Mesendoderm (in vitro differentiated cells): Measurements from ENCODE around the gene GADD45B.
"Not testable (repeated sequence)": the region's sequence is repeated elsewhere in the genome, so short reads cannot be mapped to it uniquely, and the experiment has no call there.

Source experiments
- DNase-seq: peaks from one replicate; pipeline ENCODE4 v3.0.0; 2013
- H2AK5ac ChIP-seq: 2 replicates; pipeline ENCODE4 v1.6.1; 2013; ENCODE audit warnings: low read length, inconsistent platforms
- H2BK120ac ChIP-seq: 2 replicates; pipeline ENCODE4 v1.6.1; 2013; ENCODE audit warnings: low read depth, mild to moderate bottlenecking, low read length, moderate library complexity, mixed read lengths
- H2BK15ac ChIP-seq: replicated peaks from 2 replicates; pipeline ENCODE4 v1.6.1; 2013; ENCODE audit warnings: low read depth, mild to moderate bottlenecking, moderate library complexity
- H2BK5ac ChIP-seq: 2 replicates; pipeline ENCODE4 v1.6.1; 2013; ENCODE audit warnings: low read length, inconsistent platforms
- H3K18ac ChIP-seq: 2 replicates; pipeline ENCODE4 v1.6.1; 2013; ENCODE audit warnings: mild to moderate bottlenecking, low read length, mixed read lengths
- H3K23ac ChIP-seq: one replicate; pipeline ENCODE4 v1.6.1; 2013; ENCODE audit warnings: low read length
- H3K27ac ChIP-seq: 2 replicates; pipeline ENCODE4 v1.5.1; 2013; ENCODE audit warnings: low read depth, mild to moderate bottlenecking, inconsistent platforms, low read length, moderate library complexity
- H3K27me3 ChIP-seq: 2 replicates; pipeline ENCODE4 v1.6.1; 2013; ENCODE audit warnings: low read length, control low read depth, mild to moderate bottlenecking, inconsistent platforms; ENCODE audit not compliant: insufficient read depth, poor library complexity
- H3K36me3 ChIP-seq: 2 replicates; pipeline ENCODE4 v1.6.1; 2013; ENCODE audit warnings: low read length, inconsistent platforms; ENCODE audit not compliant: control insufficient read depth, insufficient read depth
- H3K4ac ChIP-seq: one replicate; pipeline ENCODE4 v1.6.1; 2013; ENCODE audit warnings: low read depth, mild to moderate bottlenecking, low read length, moderate library complexity
- H3K4me1 ChIP-seq: 2 replicates; pipeline ENCODE4 v1.6.1; 2013; ENCODE audit warnings: low read depth, low read length, inconsistent platforms; ENCODE audit not compliant: control insufficient read depth
- H3K4me2 ChIP-seq: 2 replicates; pipeline ENCODE4 v1.6.1; 2013; ENCODE audit warnings: low read length
- H3K4me3 ChIP-seq: 2 replicates; pipeline ENCODE4 v1.5.1; 2013; ENCODE audit warnings: mild to moderate bottlenecking, low read length
- H3K56ac ChIP-seq: one replicate; pipeline ENCODE4 v1.6.1; 2013; ENCODE audit warnings: low read length
- H3K79me1 ChIP-seq: 2 replicates; pipeline ENCODE4 v1.6.1; 2013; ENCODE audit warnings: low read length, inconsistent platforms
- H3K79me2 ChIP-seq: 2 replicates; pipeline ENCODE4 v1.6.1; 2013; ENCODE audit warnings: mild to moderate bottlenecking, low read length; ENCODE audit not compliant: control insufficient read depth, insufficient read depth
- H3K9ac ChIP-seq: 2 replicates; pipeline ENCODE4 v1.6.1; 2013; ENCODE audit warnings: low read length, inconsistent platforms
- H4K5ac ChIP-seq: one replicate; pipeline ENCODE4 v1.6.1; 2013; ENCODE audit warnings: low read length
- H4K8ac ChIP-seq: one replicate; pipeline ENCODE4 v1.6.1; 2013; ENCODE audit warnings: low read depth, mild to moderate bottlenecking, control low read depth, low read length, moderate library complexity
- WGBS: extraction: QIAGEN DNeasy Blood & Tissue Kit; methylation state at CpG from one replicate; pipeline ENCODE4 v1.1.7; 2013; ENCODE audit warnings: low lambda C conversion rate, missing lambda C conversion rate; ENCODE audit not compliant: insufficient coverage; ENCODE audit errors: extremely low coverage; 5-methylcytosine and 5-hydroxymethylcytosine counted together

Gene GADD45B

DNA sequence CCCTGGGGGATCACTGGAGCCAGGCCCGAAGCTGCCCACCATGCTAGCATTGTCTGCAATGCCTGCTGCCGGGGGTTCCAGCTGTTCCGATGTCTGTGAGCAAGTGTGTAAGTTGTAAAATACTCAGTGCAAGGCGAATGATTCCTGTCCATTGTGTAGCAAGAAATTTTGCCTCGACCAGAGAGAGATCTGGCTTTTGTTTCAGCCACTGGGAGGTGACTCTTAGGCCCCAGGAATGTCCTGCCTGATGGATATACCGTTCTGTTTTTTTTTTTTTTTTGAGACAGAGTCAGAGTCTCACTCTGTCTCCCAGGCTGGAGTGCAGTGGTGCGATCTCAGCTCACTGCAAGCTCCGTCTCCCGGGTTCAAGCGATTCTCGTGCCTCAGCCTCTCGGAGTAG, 7.3 kb upstream of the GADD45B start:
- H3K56ac ChIP-seq, result no peak overlapping the region
- H3K18ac ChIP-seq, result peak overlapping the region; percentile 44
- no peak overlapping the region for H3K4me3 ChIP-seq
- WGBS, result no CpG with 5 or more reads among the region's 12 CpGs
- H3K79me2 ChIP-seq, result no peaks in the 10 kb centered on the region
- H2BK15ac ChIP-seq, result no peak overlapping the region
- no peak overlapping the region for H3K4me2 ChIP-seq
- H2AK5ac ChIP-seq, result no peak overlapping the region
- no peaks in the 10 kb centered on the region for H3K27me3 ChIP-seq
- H3K79me1 ChIP-seq, result no peaks in the 10 kb centered on the region
- no peaks in the 10 kb centered on the region for H3K36me3 ChIP-seq
- H4K5ac ChIP-seq, result no peak overlapping the region
- no peak overlapping the region for H2BK120ac ChIP-seq
- H3K4ac ChIP-seq, result no peak overlapping the region
- no peak overlapping the region for H3K23ac ChIP-seq
- H3K9ac ChIP-seq, result no peak overlapping the region
- no peak overlapping the region for H3K27ac ChIP-seq
- H2BK5ac ChIP-seq, result no peak overlapping the region
- no peak for DNase-seq
- no peak overlapping the region for H4K8ac ChIP-seq
- H3K4me1 ChIP-seq, result no peaks in the 10 kb centered on the region

DNA sequence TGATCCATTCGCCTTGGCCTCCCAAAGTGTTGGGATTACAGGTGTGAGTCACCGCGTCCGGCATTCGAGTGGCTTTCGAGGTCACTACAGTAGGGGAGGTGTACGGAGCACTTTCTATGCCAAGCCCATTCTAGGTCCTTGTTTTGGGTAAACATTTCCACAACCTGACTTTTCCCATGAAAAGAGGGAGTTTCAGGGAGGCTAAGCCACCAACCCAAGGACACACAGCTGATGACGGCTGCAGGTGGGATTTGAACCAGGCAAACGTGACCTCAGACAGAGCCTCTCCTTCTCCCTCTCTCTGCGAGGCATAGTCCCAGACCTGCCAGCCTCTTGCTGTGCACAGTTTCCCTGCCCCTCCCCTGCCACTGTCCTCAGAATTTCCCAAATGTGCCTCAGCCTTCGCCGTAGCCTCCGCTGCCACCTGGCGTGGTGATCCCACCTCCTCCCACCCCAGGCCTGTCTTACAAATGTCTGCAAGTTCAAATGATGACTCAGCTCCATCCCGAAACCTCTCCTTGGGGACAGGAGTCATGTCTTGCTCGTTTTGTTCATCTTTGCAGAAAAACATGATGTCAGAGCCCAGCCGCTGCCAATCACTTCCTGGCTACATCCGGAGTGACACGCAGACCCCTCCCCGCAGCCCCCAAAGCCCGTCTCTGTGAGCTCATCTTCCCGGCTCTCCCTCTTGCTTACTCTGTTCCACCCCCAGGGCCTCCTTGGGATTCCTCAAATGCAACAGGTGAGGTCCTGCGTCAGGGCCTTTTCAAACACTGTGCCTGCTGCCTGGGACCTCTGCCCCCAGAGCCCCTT, 6.6 kb upstream of the GADD45B start:
- H3K4me1 ChIP-seq, result no peaks in the 10 kb centered on the region
- H3K27ac ChIP-seq, result no peak overlapping the region
- no peak overlapping the region for H3K4me3 ChIP-seq
- H4K8ac ChIP-seq, result no peak overlapping the region
- no peak overlapping the region for H2AK5ac ChIP-seq
- no peaks in the 10 kb centered on the region for H3K79me1 ChIP-seq
- H3K56ac ChIP-seq, result peak overlapping the region; percentile 4
- H3K23ac ChIP-seq, result no peak overlapping the region
- no peak overlapping the region for H3K9ac ChIP-seq
- DNase-seq, result peak; percentile 95
- no peak overlapping the region for H4K5ac ChIP-seq
- H2BK120ac ChIP-seq, result no peak overlapping the region
- H2BK15ac ChIP-seq, result no peak overlapping the region
- H3K18ac ChIP-seq, result no peak overlapping the region
- no peaks in the 10 kb centered on the region for H3K36me3 ChIP-seq
- H3K4ac ChIP-seq, result no peak overlapping the region
- no CpG with 5 or more reads among the region's 23 CpGs for WGBS
- no peaks in the 10 kb centered on the region for H3K27me3 ChIP-seq
- no peak overlapping the region for H3K4me2 ChIP-seq
- H2BK5ac ChIP-seq, result no peak overlapping the region
- H3K79me2 ChIP-seq, result no peaks in the 10 kb centered on the region

DNA sequence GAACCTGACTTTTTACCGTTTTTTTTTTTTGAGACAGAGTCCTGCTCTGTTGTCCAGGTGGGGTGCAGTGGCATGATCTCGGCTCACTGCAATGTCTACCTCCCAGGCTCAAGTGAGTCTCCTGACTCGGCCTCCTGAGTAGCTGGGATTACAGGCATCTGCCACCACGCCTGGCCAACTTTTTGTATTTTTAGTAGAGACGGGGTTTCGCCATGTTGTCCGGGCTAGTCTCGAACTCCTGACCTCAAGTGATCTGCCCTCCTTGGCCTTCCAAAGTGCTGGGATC, 6.1 kb upstream of the GADD45B start:
- not testable (repeated sequence) for H3K27me3 ChIP-seq, H4K5ac ChIP-seq, H2BK15ac ChIP-seq, H3K4ac ChIP-seq, H3K9ac ChIP-seq, H2AK5ac ChIP-seq, H3K79me2 ChIP-seq, DNase-seq, H3K36me3 ChIP-seq, H3K27ac ChIP-seq, H2BK120ac ChIP-seq, H3K4me1 ChIP-seq, H4K8ac ChIP-seq, H3K4me3 ChIP-seq, H3K23ac ChIP-seq, H3K4me2 ChIP-seq, H2BK5ac ChIP-seq, H3K18ac ChIP-seq, H3K79me1 ChIP-seq
- no CpG with 5 or more reads among the region's 8 CpGs for whole genome bisulfite sequencing
- peak overlapping the region; percentile 4 for H3K56ac ChIP-seq

DNA sequence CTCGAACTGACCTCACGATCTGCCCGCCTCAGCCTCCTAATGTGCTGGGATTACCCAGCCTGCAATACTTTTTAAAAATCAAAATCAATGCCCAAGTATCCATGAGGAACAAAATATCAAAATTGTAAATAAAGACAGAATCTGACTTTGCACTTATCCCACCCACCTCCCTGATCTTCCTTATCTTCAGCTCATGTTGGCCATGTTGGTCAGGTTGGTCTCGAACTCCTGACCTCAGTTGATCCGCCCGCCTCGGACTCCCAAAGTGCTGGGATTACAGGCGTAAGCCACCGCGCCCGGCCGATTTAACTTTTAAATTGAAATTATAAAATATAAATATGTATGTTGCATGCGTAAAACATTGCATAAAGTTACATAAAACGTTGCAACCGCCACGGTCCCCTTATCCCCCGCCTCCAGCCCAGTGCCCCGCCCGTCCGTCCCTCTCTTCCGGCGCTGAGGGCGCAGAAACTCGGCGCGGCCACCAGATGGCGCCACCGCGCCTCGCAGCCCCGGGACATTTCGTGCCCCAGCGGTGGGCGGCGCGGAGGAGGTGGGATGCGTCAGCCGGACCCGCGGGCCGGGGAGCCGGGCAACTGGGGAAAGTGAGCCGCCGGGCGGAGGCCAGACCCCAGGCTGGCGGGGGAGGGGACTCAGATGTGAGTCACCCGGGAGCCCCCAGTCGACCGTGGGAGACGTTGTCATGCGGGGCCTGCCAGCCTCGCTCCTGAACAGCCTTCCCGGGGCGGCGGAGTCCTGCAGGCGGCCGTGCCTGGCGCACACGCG, 1.5 kb upstream of the GADD45B start:
- DNase-seq, result peak; percentile 95
- Histone ChIP-seq H2BK15ac (no peak overlapping the region), H3K4ac (no peak overlapping the region), H3K18ac (peak overlapping the region; percentile 55), H3K79me2 (peaks cover 26% of the 10 kb centered on the region), H3K27ac (peak overlapping the region; percentile 95), H3K79me1 (no peaks in the 10 kb centered on the region), H3K27me3 (no peaks in the 10 kb centered on the region), H3K9ac (peak overlapping the region; percentile 63), H4K5ac (no peak overlapping the region), H3K36me3 (no peaks in the 10 kb centered on the region), H3K23ac (no peak overlapping the region), H4K8ac (no peak overlapping the region), H3K4me1 (no peaks in the 10 kb centered on the region), H2AK5ac (no peak overlapping the region), H3K4me2 (peak overlapping the region; percentile 64), H2BK5ac (no peak overlapping the region), H3K4me3 (no peak overlapping the region), H2BK120ac (no peak overlapping the region), H3K56ac (peak overlapping the region; percentile 88)
- no CpG with 5 or more reads among the region's 60 CpGs for whole genome bisulfite sequencing

DNA sequence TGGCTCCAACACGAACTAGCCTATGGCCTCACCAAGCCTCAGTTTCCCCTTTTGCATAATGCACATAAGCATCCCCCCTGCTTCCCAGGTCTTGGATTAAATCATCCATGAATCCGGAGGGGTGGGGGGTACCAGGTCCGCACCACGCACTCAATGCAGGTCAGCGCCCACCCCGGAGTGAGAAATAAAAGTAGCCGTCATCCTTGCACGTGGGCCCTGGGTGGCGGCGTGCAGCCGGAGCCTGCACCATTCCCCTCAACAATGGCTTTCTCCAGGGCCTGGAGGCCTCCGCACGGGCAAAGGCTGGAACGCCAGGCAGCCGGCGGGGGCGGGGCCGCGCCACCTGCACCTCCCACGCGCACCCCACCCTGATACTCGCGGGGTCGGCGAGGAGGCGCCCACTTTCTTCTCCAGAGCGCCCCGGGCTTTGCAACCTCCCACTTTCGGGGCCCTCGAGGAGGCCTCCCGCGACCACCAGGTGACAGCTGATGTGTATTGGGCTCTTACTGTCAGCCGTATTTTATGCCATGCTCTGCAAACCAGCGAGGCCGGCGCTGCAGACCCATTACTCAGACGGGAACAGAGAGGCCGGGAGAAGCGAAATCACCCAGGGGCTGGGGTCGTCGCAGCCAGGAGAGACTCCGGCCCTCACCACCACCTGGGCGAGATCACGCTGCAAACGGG, 767 bp upstream of the GADD45B start:
- H3K4ac ChIP-seq, result peak overlapping the region; percentile 66
- no peaks in the 10 kb centered on the region for H3K79me1 ChIP-seq
- no peaks in the 10 kb centered on the region for H3K36me3 ChIP-seq
- no peak overlapping the region for H4K8ac ChIP-seq
- peaks cover 26% of the 10 kb centered on the region for H3K79me2 ChIP-seq
- H2BK120ac ChIP-seq, result no peak overlapping the region
- no peak overlapping the region for H3K23ac ChIP-seq
- peak overlapping the region; percentile 64 for H3K4me2 ChIP-seq
- no peak overlapping the region for H4K5ac ChIP-seq
- peak overlapping the region; percentile 88 for H3K56ac ChIP-seq
- H3K27me3 ChIP-seq, result no peaks in the 10 kb centered on the region
- no CpG with 5 or more reads among the region's 45 CpGs for WGBS
- no peaks in the 10 kb centered on the region for H3K4me1 ChIP-seq
- no peak overlapping the region for H2BK5ac ChIP-seq
- H3K9ac ChIP-seq, result peak overlapping the region; percentile 63
- peak overlapping the region; percentile 95 for H3K27ac ChIP-seq
- H2AK5ac ChIP-seq, result no peak overlapping the region
- H3K4me3 ChIP-seq, result peak overlapping the region; percentile 24
- peak; percentile 87 for DNase-seq
- peak overlapping the region; percentile 86 for H3K18ac ChIP-seq
- H2BK15ac ChIP-seq, result no peak overlapping the region
